Skin of body (tissue), 3 donors: ENCODE measurements around the gene NPFFR1. TPM values are rescaled to one million over a fixed set of nuclear protein-coding genes. Genes with fewer than 3 reads are reported as not detected.
"Not testable (repeated sequence)": the region's sequence is repeated elsewhere in the genome, so short reads cannot be mapped to it uniquely, and the experiment has no call there.

ENCODE experiments used
- DNase-seq: peaks from one replicate; lab custom pipeline; 2025; lab: John Stamatoyannopoulos, UW
- small RNA-seq: library from RNA; depleted of rRNA; stranded (forward); fragments of <200 nt; gene quantifications from one replicate; pipeline ENCODE3, GENCODE V24; 2014; ENCODE audit warnings: low replicate concordance
- total RNA-seq: library from RNA; depleted of rRNA; stranded (reverse); fragments of >200 nt; gene quantifications from one replicate; pipeline ENCODE4 v1.2.3, GENCODE V29; 2014

NPFFR1 gene
- total RNA-seq, 1 donor from 2014 or later, result 0.59 TPM

GRCh38 chr10:70223728-70224127, 60.1 kb downstream of the NPFFR1 start:
- no peak for DNase-seq

DNA sequence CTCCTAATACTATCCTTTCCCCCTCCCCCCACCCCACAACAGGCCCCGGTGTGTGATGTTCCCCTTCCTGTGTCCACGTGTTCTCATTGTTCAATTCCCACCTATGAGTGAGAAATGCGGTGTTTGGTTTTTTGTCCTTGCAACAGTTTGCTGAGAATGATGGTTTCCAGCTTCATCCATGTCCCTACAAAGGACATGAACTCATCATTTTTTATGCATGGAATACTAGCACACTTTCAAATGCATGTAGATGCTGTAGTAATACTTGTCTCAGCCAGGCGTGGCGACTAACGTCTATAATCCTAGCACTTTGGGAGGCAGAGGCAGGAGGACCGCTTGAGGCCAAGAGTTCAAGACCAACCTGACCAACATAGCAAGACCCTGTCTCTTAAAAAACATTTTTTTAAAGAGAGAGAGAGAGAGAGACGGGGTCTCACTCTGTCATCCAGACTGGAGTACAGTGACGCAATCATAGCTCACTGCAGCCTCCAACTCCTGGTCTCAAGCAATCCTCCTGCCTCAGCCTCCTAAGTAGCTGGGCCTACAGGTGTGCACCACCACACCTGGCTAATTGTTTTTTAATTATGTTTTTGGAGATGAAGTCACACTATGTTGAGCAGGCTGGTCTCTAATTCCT, 60.9 kb downstream of the NPFFR1 start:
- not testable (repeated sequence) for DNase-seq

- no peak for DNase-seq
Observed at GRCh38 chr10:70222340-70222794, 61.4 kb downstream of the NPFFR1 start.

DNA sequence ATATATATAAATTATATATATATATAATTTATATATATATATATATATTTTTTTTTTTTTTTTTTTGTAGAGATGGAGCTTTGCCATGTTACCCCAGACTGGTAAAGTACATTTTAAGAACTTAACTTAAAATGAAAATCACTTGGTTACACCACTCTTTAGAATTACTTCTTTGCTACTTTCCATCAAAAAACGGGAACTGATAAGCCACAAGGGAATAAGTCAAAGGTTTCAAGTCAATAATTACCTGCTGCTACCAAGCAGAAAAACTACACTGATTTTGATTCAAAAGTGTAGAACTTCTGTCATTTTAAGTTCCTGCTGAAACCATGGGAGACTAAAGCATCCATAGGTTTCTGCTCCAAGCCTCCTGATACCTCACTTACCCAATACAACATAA, 62.8 kb downstream of the NPFFR1 start:
- DNase-seq, result no peak

- no peak for DNase-seq
Observed at GRCh38 chr10:70212879-70213278, 70.9 kb downstream of the NPFFR1 start.

- no peak for DNase-seq
Observed at GRCh38 chr10:70212277-70212676, 71.5 kb downstream of the NPFFR1 start.

GRCh38 chr10:70206762-70207161, 77.0 kb downstream of the NPFFR1 start:
- DNase-seq, result no peak

GRCh38 chr10:70201105-70201504, 82.7 kb downstream of the NPFFR1 start:
- no peak for DNase-seq

- DNase-seq, result no peak
Observed at GRCh38 chr10:70198696-70199466, 84.9 kb downstream of the NPFFR1 start.

Small RNA genes lying within 50 kb of the gene (small RNA-seq; reads per million reads assigned to genes)
- gene RPS25P9, result not detected

Other genes starting within 250 kb of the NPFFR1 start
- gene MACROH2A2, start 231.2 kb downstream of the NPFFR1 start, total RNA-seq, result 10.2 TPM
- gene AIFM2, start 151.2 kb downstream of the NPFFR1 start, total RNA-seq, result 8.5 TPM
- 10.2 TPM for gene TYSND1, start 137.3 kb downstream of the NPFFR1 start, total RNA-seq
- 163 TPM for gene SAR1A, start 113.5 kb downstream of the NPFFR1 start, total RNA-seq
- 88.6 TPM for gene PPA1, start 50.6 kb downstream of the NPFFR1 start, total RNA-seq
- 4.3 TPM for gene LRRC20, start 98.6 kb upstream of the NPFFR1 start, total RNA-seq
- gene EIF4EBP2, start 120.1 kb upstream of the NPFFR1 start, total RNA-seq, result 36.0 TPM
- gene NODAL, start 157.7 kb upstream of the NPFFR1 start, total RNA-seq, result not detected
- gene PALD1, start 194.8 kb upstream of the NPFFR1 start, total RNA-seq, result 8.6 TPM